Fibroblast of lung (primary cell): ENCODE results near the gene CDHR4. TPM values are rescaled to one million over a fixed set of nuclear protein-coding genes. Genes with fewer than 3 reads are reported as not detected.
A peak's percentile ranks its signal among the peaks of the same experiment; 100 is the strongest.

Source experiments
- DNase-seq, 2 donors: peaks; one replicate each; pipeline versions ENCODE4 v3.0.0 to v3.0.0-alpha.2; 2010; ENCODE audit warnings: low read depth in 2 of 2
- H2AFZ ChIP-seq: 2 replicates; pipeline ENCODE4 v1.5.1; 2012; ENCODE audit warnings: low read length, control low read depth, inconsistent platforms
- H3K27ac ChIP-seq: 2 replicates; pipeline ENCODE4 v1.5.1; 2011; ENCODE audit warnings: low read length, control low read depth; ENCODE audit not compliant: insufficient read depth
- H3K27me3 ChIP-seq: 2 replicates; pipeline ENCODE4 v1.5.1; 2011; ENCODE audit warnings: mild to moderate bottlenecking, low read length; ENCODE audit not compliant: control insufficient read depth, insufficient read depth
- H3K36me3 ChIP-seq: 2 replicates; pipeline ENCODE4 v1.5.1; 2011; ENCODE audit warnings: low read length; ENCODE audit not compliant: control insufficient read depth, insufficient read depth
- H3K4me1 ChIP-seq: 2 replicates; pipeline ENCODE4 v1.5.1; 2011; ENCODE audit warnings: low read length; ENCODE audit not compliant: control insufficient read depth, insufficient read depth; ENCODE audit errors: extremely low read depth
- H3K4me2 ChIP-seq: 2 replicates; pipeline ENCODE4 v1.5.1; 2011; ENCODE audit warnings: low read length, control low read depth; ENCODE audit not compliant: insufficient read depth; ENCODE audit errors: extremely low read depth
- H3K4me3 ChIP-seq, 4 experiments: fragments of 200-600 bp in 1 of 4; sonication (generic) in 1 of 4; replicated peaks in 1 of 4; 2 replicates each; pipeline ENCODE4 v1.5.1; 2011 to 2016; ENCODE audit warnings: low read length in 4 of 4, low read depth in 3 of 4, mild to moderate bottlenecking in 3 of 4, control low read depth in 2 of 4, inconsistent platforms in 1 of 4, mixed read lengths in 1 of 4; ENCODE audit not compliant: insufficient read depth in 1 of 4; ENCODE audit errors: control extremely low read depth in 1 of 4
- H3K79me2 ChIP-seq: 2 replicates; pipeline ENCODE4 v1.5.1; 2012; ENCODE audit warnings: mild to moderate bottlenecking, low read length, inconsistent platforms; ENCODE audit not compliant: control insufficient read depth, insufficient read depth
- H3K9ac ChIP-seq: 2 replicates; pipeline ENCODE4 v1.5.1; 2011; ENCODE audit warnings: mild to moderate bottlenecking, low read length, control low read depth; ENCODE audit not compliant: insufficient read depth
- H3K9me3 ChIP-seq: 2 replicates; pipeline ENCODE4 v1.5.1; 2012; ENCODE audit warnings: low read depth, low read length; ENCODE audit not compliant: control insufficient read depth, insufficient read depth
- H4K20me1 ChIP-seq: 2 replicates; pipeline ENCODE4 v1.5.1; 2011; ENCODE audit warnings: low read length; ENCODE audit not compliant: control insufficient read depth, insufficient read depth; ENCODE audit errors: extremely low read depth
- EZH2 ChIP-seq: IDR thresholded peaks from 2 replicates; pipeline ENCODE4 v1.5.1; 2012; ENCODE audit warnings: low read length, control low read depth, mild to moderate bottlenecking; ENCODE audit errors: missing control alignments
- polyA plus RNA-seq, 2 donors: library from polyadenylated mRNA; depleted of rRNA in 1 of 2; stranded (reverse) in 1 of 2; unstranded in 1 of 2; fragments of >200 nt; gene quantifications; 2 replicates each; pipeline ENCODE4 v1.2.1, GENCODE V29; 2011 to 2012; ENCODE audit warnings: missing spikeins in 1 of 2
- total RNA-seq: library from RNA; depleted of rRNA; stranded (reverse); fragments of >200 nt; gene quantifications from 2 replicates; pipeline ENCODE4 v1.2.1, GENCODE V29; 2014
- TF ChIP-seq, protein P1 (sequence below), 2 donors: IDR thresholded peaks in 1 of 2; conservative IDR thresholded peaks in 1 of 2; 1 replicate in 1 of 2; 2 replicates in 1 of 2; pipeline ENCODE4 v1.5.1; 2011 to 2012; ENCODE audit warnings: low read length in 2 of 2, control low read depth in 1 of 2, inconsistent platforms in 1 of 2, low read depth in 1 of 2, mild to moderate bottlenecking in 1 of 2

Gene CDHR4
- total and polyA plus RNA-seq, 2 donors (not counting 1 experiment from before 2014, with no cell fraction given) = not detected

DNA sequence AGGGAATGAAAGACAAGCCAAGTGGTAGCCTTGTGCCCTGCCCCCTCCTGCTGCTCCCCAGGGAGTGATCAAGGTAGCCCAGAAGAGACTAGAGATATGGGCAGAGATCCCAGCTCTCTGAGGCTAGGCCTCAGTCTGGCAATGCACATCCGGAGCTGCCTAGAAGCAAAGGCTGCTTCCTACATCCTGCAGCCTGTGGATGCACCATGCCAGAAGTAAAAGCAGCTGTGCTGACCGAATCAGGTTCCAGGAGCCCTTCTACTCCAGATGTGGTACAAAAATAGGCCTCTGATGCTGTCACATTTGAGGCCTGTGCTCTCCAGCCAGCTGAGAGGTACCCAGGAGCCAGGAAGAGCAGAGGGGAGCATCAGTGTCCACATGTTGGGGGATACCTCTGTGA is 40.7 kb upstream of the CDHR4 start:
- Histone ChIP-seq H3K4me2 (no peak overlapping the region), H3K9ac (no peak overlapping the region), H3K4me3 (no peak overlapping the region), H3K27me3 (no peaks in the 10 kb centered on the region), H3K36me3 (no peaks in the 10 kb centered on the region), H3K79me2 (no peaks in the 10 kb centered on the region), H3K4me1 (peaks cover 8% of the 10 kb centered on the region), H3K27ac (no peak overlapping the region), H4K20me1 (no peaks in the 10 kb centered on the region), H2AFZ (no peak overlapping the region), H3K9me3 (no peaks in the 10 kb centered on the region)
- TF ChIP-seq, protein P1, sequence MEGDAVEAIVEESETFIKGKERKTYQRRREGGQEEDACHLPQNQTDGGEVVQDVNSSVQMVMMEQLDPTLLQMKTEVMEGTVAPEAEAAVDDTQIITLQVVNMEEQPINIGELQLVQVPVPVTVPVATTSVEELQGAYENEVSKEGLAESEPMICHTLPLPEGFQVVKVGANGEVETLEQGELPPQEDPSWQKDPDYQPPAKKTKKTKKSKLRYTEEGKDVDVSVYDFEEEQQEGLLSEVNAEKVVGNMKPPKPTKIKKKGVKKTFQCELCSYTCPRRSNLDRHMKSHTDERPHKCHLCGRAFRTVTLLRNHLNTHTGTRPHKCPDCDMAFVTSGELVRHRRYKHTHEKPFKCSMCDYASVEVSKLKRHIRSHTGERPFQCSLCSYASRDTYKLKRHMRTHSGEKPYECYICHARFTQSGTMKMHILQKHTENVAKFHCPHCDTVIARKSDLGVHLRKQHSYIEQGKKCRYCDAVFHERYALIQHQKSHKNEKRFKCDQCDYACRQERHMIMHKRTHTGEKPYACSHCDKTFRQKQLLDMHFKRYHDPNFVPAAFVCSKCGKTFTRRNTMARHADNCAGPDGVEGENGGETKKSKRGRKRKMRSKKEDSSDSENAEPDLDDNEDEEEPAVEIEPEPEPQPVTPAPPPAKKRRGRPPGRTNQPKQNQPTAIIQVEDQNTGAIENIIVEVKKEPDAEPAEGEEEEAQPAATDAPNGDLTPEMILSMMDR (conservative IDR thresholded peaks at IDR 0.05 in 1 of 2, IDR thresholded peaks at IDR 0.05 in 1 of 2; ENCODE audit: low read depth in 1 of 2, low read length in 2 of 2) = no peak
- no peak for TF ChIP-seq EZH2
- DNase-seq = no peak

DNA sequence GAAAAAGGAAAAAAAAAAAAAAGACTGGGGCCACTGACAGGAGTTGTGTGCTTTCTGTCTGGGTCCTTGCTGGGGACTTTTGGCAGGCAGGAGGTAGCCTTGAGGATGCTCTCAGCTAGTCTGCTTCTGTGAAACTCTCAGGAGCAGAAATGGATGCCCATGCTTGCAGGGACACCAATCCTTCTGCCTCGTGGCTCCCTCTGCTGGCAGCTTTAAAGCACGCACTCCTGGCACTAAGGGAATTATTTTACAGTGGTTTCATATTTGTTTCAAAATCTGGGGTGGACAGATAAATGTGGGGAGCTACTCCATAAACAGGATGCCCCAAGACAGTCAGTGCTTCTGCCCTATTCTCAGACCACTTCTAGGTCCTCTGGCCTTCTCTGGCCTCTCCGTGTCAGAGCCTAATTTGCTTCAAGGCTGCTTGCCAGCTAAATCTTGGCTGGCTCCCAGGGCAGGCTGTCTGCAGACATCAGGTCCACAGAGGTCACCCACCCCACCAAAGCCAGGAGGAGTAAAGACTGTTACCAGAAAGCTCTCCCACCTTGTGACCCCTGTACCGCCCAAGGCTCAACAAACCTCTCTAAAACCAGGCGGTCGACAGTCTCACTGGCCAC is 39.6 kb upstream of the CDHR4 start:
- Histone ChIP-seq H3K4me3 (no peak overlapping the region), H3K4me2 (peak overlapping the region; percentile 7), H3K36me3 (no peaks in the 10 kb centered on the region), H3K4me1 (peaks cover 8% of the 10 kb centered on the region), H3K27ac (no peak overlapping the region), H2AFZ (no peak overlapping the region), H3K9ac (no peak overlapping the region), H3K9me3 (no peaks in the 10 kb centered on the region), H4K20me1 (no peaks in the 10 kb centered on the region), H3K27me3 (no peaks in the 10 kb centered on the region), H3K79me2 (no peaks in the 10 kb centered on the region)
- DNase-seq = peak; percentile 56 to 85
- TF ChIP-seq EZH2 = no peak
- TF ChIP-seq, protein P1 (conservative IDR thresholded peaks at IDR 0.05 in 1 of 2, IDR thresholded peaks at IDR 0.05 in 1 of 2; ENCODE audit: low read depth in 1 of 2, low read length in 2 of 2) = peak; percentile 87 to 94

DNA sequence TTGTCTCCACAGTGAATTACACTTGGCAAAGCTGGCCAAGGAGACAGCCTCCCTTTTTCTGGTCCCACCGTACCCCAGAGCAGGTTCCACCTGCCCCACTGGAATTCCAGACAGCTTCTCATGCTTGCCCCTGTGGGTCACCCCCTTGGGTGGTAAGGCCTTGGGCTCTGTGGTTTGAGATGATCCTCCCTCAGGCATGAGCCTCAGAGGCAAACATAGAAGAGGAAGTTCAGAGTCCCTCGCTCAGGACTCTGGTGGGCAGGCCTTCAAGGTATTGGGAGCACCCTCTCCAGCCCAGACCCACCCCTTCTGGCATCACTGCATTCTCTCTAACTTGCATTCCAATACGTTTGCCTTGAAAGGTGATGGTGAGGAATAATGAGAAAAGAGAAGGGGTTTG is 31.7 kb upstream of the CDHR4 start:
- Histone ChIP-seq H2AFZ (no peak overlapping the region), H3K27me3 (no peaks in the 10 kb centered on the region), H3K9me3 (no peaks in the 10 kb centered on the region), H3K36me3 (peaks cover 2% of the 10 kb centered on the region), H3K9ac (no peak overlapping the region), H3K27ac (no peak overlapping the region), H3K79me2 (no peaks in the 10 kb centered on the region), H3K4me1 (no peaks in the 10 kb centered on the region), H3K4me2 (no peak overlapping the region), H4K20me1 (no peaks in the 10 kb centered on the region), H3K4me3 (no peak overlapping the region)
- no peak for TF ChIP-seq EZH2
- TF ChIP-seq, protein P1 (conservative IDR thresholded peaks at IDR 0.05 in 1 of 2, IDR thresholded peaks at IDR 0.05 in 1 of 2; ENCODE audit: low read depth in 1 of 2, low read length in 2 of 2) = no peak
- DNase-seq = no peak
